Type B pancreatic cell (in vitro differentiated cells): Measurements from ENCODE around the gene FTSJ3. TPM values are rescaled to one million over a fixed set of nuclear protein-coding genes. Genes with fewer than 3 reads are reported as not detected.
"Not testable (repeated sequence)": the region's sequence is repeated elsewhere in the genome, so short reads cannot be mapped to it uniquely, and the experiment has no call there.

Experiments used
- DNase-seq: peaks from one replicate; pipeline ENCODE4 v3.0.0; 2021; ENCODE audit warnings: mixed read lengths; ENCODE audit not compliant: unreplicated experiment; ENCODE audit errors: extremely low spot score
- H3K27ac Mint-ChIP-seq: 2 replicates; pipeline ENCODE4 v1.8.0; 2021; ENCODE audit warnings: mild to moderate bottlenecking, mixed read lengths
- H3K27me3 Mint-ChIP-seq: 2 replicates; pipeline ENCODE4 v1.8.0; 2021; ENCODE audit warnings: mixed read lengths
- H3K36me3 Mint-ChIP-seq: 2 replicates; pipeline ENCODE4 v1.8.0; 2021; ENCODE audit warnings: mixed read lengths
- H3K4me1 Mint-ChIP-seq: one replicate; pipeline ENCODE4 v1.8.0; 2021; ENCODE audit warnings: mixed read lengths; ENCODE audit not compliant: unreplicated experiment
- H3K4me3 Mint-ChIP-seq: 2 replicates; pipeline ENCODE4 v1.8.0; 2021; ENCODE audit warnings: mild to moderate bottlenecking, mixed read lengths
- H3K9me3 Mint-ChIP-seq: 2 replicates; pipeline ENCODE4 v1.8.0; 2021; ENCODE audit warnings: mixed read lengths
- CTCF ChIP-seq: fragments of 200-600 bp; sonication (generic); conservative IDR thresholded peaks from 2 replicates; pipeline ENCODE4 v1.5.0; 2021; ENCODE audit warnings: antibody characterized with exemption, mild to moderate bottlenecking
- total RNA-seq: library from RNA; stranded (reverse); gene quantifications from 2 replicates; pipeline ENCODE4 v1.2.1, GENCODE V29; 2021; ENCODE audit warnings: low replicate concordance

Gene FTSJ3
- total RNA-seq, 1 donor from 2014 or later = 45.2 TPM

DNA sequence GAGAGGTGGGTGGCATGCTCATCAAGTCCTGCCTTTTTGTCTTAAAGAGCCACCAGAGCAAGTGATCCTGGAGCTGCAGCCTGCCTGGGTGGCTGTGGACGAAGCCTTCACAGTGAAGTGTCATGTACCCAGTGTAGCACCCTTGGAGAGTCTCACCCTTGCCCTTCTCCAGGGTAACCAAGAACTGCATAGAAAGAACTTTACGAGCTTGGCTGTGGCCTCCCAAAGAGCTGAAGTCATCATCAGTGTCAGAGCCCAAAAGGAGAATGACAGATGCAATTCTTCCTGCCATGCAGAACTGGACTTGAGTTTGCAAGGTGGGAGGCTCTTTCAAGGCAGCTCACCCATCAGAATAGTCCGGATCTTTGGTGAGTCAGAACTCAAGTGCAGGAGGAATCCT lies 31.8 kb upstream of the FTSJ3 start:
- Mint-ChIP-seq H3K36me3 (no peaks in the 10 kb centered on the region), H3K27me3 (peaks cover 30% of the 10 kb centered on the region), H3K27ac (no peak overlapping the region), H3K4me3 (no peak overlapping the region), H3K4me1 (no peaks in the 10 kb centered on the region), H3K9me3 (no peaks in the 10 kb centered on the region)
- no peak for DNase-seq
- TF ChIP-seq CTCF = no peak

GRCh38 chr17:63856425-63856824 lies 29.0 kb upstream of the FTSJ3 start:
- peaks cover 34% of the 10 kb centered on the region for H3K27me3 Mint-ChIP-seq
- DNase-seq, H3K4me3 Mint-ChIP-seq, H3K4me1 Mint-ChIP-seq, H3K36me3 Mint-ChIP-seq, H3K27ac Mint-ChIP-seq, H3K9me3 Mint-ChIP-seq: not testable (repeated sequence)

DNA sequence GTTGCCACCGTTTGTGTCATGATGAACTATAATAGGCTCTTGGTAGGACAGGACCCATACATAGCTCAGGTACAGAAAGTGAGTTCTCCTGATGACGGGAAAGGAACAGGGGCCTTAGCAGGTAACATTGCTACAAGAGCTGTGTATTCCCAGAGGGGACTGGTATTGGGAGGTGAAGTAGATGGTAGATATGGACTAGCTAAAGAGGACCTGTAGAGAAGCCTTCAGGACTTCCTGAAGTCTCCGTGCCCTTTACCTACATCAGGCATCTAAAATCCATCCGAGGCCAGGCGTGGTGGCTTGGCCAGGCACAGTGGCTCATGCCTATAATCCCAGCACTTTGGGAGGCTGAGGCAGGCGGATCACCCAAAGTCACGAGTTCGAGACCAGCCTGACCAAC lies 27.7 kb upstream of the FTSJ3 start:
- Mint-ChIP-seq H3K27ac (no peak overlapping the region), H3K4me3 (no peak overlapping the region), H3K36me3 (no peaks in the 10 kb centered on the region), H3K27me3 (peaks cover 26% of the 10 kb centered on the region), H3K4me1 (no peaks in the 10 kb centered on the region), H3K9me3 (no peaks in the 10 kb centered on the region)
- no peak for DNase-seq
- no peak for TF ChIP-seq CTCF

- H3K4me1 Mint-ChIP-seq = no peaks in the 10 kb centered on the region
- peaks cover 21% of the 10 kb centered on the region for H3K27me3 Mint-ChIP-seq
- no peak for DNase-seq
- no peak for TF ChIP-seq CTCF
- H3K36me3 Mint-ChIP-seq = no peaks in the 10 kb centered on the region
- no peak overlapping the region for H3K4me3 Mint-ChIP-seq
- H3K27ac Mint-ChIP-seq = no peak overlapping the region
- H3K9me3 Mint-ChIP-seq = no peaks in the 10 kb centered on the region
These were observed 27.2 kb upstream of the FTSJ3 start for GRCh38 chr17:63854709-63855108.

- Mint-ChIP-seq H3K27ac (no peak overlapping the region), H3K27me3 (peaks cover 20% of the 10 kb centered on the region), H3K36me3 (peaks cover 4% of the 10 kb centered on the region), H3K4me3 (no peak overlapping the region), H3K9me3 (peaks cover 4% of the 10 kb centered on the region), H3K4me1 (peaks cover 4% of the 10 kb centered on the region)
- DNase-seq = no peak
- TF ChIP-seq CTCF = no peak
These were observed 25.8 kb upstream of the FTSJ3 start for GRCh38 chr17:63853260-63853659.

GRCh38 chr17:63850401-63850800 lies 22.9 kb upstream of the FTSJ3 start:
- DNase-seq = no peak
- Mint-ChIP-seq H3K36me3 (peaks cover 9% of the 10 kb centered on the region), H3K4me1 (peaks cover 4% of the 10 kb centered on the region), H3K27me3 (peaks cover 23% of the 10 kb centered on the region), H3K9me3 (peaks cover 4% of the 10 kb centered on the region), H3K27ac (no peak overlapping the region), H3K4me3 (no peak overlapping the region)
- TF ChIP-seq CTCF = no peak
